NCI-H69 (cell line): ENCODE data around the gene NDUFA7.
"Not testable (repeated sequence)": the region's sequence is repeated elsewhere in the genome, so short reads cannot be mapped to it uniquely, and the experiment has no call there.

ENCODE experiments used
- DNase-seq: peaks from one replicate; lab custom pipeline; 2025; lab: John Stamatoyannopoulos, UW

Gene NDUFA7

DNA sequence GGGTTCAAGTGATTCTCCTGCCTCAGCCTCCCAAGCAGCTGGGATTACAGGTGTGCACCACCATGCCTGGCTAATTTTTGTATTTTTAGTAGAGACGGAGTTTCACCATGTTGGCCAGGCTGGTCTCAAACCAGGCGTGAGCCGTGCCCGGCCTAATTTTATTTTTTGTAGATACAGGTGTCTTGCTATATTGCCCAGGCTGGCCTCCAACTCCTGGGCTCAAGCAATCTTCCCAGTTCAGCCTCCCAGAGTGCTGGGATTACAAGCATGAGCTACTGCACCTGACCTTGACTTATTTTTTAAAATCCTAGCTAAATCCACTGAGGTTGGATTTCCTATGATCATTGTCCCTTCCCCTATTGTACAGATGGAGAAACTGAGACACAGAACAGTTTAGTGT, 20.3 kb upstream of the NDUFA7 start:
- DNase-seq: not testable (repeated sequence)

DNA sequence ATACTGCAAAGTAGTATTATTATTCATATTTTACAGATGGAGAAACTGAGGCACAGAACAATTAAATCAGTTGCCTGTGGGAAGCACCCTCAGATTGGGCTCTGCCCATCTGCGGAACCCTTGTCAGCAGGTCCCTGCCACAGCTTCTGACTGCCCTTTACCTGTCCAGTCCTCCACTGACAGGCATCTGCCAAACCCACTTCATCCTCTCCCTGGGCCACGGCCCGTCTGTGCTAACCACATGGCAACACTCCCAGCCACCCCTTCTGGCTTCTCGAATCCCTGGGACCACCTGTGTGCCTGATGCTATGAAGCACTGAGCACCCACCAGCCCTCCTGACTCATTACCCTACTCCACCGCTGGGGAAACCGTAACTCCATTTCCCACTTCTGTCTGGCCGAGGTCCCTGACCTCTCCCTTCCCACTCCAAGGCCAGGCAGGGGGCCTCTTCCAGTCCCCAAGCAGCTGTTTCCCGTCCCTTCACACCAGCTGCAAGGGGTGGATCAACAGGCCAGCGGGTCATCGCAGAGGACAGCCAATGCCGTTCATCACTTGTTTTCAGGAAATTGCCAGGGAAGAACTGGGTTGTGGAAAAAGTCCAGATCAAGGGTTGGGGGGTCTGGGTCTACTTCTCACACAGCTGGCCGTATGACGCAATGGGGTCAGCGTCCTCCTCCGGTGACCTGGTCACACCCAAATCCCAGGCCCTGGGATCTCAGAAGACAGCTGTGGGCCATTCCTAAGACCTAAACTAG, 19.3 kb upstream of the NDUFA7 start:
- DNase-seq: no peak

DNA sequence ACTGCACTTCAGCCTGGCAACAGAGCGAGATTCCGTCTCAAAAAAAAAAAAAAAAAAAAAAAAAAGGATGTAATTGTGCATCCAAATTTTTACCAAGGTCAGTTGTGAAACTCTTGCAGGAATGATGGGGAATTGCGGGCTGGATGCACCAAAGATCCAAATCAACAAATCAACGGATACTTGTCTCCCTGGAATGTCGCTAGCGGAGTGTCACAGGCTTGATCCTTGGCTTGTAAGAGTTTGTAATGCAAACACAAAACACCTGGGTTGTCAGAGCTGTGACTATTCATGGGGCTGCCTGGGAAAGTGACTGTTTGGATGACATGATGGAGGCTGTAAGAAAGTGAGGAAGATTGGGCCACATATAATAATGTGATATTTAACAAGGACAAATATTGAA, 17.7 kb upstream of the NDUFA7 start:
- DNase-seq: no peak

DNA sequence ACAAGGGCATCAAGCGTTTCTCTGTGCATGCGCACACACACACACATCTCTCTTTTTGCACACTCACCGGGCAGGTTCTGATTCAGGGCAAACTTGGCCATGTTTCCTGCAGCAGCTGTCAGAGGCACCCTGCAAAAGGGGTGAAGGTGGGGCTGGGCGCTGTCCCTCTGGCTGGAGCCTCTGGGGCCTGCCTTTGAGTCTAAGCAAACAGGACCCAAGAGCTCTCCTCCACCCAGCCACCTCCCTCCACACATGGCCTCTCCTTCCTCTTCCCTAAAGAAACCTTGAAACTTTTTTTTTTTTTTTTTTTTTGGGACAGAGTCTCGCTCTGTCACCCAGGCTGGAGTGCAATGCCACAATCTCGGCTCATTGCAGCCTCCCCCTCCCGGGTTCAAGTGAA, 16.6 kb upstream of the NDUFA7 start:
- DNase-seq: no peak

DNA sequence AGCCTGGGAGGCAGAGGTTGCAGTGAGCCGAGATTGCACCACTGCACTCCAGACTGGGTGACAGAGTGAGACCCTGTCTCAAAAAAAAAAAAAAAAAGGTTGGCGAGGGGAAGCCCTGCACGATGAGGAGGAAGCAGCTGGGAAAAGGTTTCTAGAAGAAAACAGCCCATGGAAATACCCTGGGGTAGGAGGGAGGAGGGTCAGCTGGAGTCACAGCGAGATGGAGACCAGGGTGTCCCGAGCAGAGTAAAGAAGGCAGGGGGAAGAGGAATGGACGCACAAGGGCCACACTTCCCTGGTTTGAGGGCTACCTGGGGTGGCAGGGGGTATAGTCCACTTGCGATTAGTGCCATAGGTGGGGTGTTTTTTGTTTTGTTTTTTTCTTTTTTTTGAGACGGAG, 15.5 kb upstream of the NDUFA7 start:
- DNase-seq: no peak

DNA sequence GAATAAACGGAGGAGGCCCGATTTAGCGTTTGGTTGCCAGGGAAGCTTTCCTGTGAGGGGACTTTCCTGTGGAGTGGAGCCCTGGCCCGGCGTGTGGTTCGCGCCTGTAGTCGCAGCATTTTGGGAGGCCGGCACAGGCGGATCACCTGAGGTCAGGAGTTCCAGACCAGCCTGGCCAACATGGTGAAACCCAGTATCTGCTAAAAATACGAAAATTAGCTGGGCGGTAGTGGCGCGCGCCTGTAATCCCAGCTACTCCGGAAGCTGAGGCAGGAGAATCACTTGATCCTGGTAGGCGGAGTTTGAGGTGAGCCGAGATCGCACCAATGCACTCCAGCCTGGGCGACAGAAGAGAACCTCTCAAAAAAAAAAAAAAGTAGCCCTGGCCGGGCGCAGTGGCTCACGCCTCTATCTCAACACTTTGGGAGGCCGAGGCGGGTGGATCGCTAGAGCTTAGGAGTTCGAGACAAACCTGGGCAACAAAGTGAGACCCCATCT, 14.9 kb upstream of the NDUFA7 start:
- peak; percentile 54 for DNase-seq

DNA sequence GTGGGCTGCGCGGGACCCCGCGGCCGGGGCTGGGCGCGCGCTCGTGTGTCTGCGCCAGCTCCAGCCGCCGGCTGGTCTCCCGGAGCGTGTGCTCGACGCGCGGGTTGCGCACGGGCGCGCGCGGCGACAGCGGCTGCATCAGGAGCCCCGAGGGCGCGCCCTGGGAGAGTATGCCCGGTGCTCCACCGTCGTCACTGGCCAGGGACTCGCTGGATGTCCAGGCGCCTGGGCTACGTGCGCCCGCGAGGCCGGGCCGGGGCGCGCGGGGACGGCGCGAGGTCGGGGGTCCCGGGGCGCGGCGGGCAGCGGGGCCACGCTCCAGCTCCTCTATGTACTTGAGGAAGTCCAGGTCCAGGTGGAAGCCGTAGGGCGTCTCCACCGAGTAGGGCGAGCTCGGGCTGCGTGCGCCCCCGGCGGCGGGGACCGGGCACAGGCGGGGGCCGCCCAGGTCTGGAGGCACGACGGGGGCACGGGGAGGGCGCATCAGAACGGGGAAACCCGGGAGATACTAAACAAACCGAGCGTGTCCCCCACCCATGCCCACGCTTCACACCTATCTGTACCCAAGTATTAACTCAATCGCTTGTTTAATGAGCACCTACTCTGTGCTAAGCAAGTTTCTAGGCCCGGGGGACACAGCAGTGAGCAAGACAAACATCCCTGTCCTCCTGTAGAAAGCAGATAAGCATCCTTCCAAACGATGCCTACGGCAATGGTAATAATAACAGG, 14.3 kb upstream of the NDUFA7 start:
- DNase-seq: peak; percentile 73

DNA sequence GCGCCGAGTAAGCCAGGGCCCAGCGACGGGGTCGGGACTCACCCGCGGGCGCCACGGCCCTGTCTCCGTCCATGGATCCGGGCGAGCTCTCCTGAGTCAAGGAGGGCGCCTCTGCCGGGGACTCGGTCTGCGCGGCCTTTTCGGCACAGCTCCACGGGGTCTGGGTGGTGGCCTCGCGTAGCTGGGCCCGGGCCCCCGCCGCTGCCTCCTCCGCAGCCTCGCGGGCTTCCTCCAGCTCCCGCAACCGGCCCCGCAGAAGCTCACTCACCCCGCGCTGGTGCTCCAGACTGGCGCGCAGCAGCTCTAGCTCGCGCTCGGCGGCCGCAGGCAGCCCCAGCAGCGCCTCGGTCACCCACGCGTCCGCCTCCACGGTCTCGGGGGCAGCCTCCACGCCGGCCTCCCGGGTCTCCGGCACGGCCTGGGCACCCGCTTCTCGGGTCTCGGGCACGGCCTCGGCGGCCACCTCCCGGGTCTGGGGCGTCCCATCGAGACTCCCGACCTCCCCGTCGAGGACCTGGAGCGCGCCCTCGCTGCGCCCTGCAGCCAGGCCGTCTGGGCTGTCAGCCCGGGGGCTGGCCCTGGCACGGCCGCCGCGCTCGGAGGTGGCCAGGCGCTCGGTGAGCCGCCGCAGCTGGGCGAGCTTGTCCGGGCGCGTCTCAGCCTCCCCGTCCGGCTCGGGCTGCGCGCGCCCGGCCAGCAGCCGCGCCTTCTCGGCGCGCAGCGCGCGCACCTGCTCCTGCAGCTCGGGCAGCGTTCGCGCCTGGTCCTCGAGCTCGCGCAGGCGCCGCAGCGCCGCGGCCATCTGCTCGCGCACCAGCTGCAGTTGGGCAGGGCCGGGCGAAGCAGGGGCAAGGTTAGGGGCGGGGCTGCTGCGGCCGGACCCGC, 13.5 kb upstream of the NDUFA7 start:
- peak; percentile 94 for DNase-seq

DNA sequence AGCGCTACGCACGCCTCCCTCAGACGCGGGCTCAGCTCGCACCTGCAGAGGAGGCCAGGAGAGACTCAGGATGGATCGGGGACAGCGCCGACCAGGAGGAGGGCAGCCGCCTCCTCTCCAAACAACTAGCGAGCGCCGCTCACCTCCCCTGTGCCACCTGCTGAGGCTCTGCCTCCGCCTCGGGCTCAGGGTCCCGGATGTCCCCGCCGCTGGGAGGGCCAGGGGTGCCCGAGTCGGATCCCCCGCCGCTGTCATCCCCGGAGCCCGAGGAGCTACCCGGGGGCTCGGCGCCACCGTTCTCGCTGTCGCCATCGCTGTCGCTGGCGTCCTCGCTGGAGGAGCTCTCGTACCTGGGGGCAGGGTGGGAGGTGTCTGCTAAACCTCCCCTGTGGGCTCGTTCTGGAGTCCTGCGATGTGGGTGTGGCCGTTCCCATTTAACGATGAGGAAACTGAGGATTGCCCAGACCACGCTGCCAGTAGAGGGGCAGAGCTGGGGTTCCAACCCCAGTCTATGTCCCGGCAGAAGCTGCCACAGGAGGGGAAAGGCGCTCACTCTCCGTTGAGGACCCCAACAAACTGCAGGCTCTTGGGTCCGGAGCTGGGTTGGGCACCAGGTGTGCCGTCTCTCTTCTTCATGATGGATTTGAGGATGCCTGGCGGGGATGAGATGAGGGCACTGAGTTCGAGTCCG, 12.7 kb upstream of the NDUFA7 start:
- DNase-seq: peak; percentile 70

DNA sequence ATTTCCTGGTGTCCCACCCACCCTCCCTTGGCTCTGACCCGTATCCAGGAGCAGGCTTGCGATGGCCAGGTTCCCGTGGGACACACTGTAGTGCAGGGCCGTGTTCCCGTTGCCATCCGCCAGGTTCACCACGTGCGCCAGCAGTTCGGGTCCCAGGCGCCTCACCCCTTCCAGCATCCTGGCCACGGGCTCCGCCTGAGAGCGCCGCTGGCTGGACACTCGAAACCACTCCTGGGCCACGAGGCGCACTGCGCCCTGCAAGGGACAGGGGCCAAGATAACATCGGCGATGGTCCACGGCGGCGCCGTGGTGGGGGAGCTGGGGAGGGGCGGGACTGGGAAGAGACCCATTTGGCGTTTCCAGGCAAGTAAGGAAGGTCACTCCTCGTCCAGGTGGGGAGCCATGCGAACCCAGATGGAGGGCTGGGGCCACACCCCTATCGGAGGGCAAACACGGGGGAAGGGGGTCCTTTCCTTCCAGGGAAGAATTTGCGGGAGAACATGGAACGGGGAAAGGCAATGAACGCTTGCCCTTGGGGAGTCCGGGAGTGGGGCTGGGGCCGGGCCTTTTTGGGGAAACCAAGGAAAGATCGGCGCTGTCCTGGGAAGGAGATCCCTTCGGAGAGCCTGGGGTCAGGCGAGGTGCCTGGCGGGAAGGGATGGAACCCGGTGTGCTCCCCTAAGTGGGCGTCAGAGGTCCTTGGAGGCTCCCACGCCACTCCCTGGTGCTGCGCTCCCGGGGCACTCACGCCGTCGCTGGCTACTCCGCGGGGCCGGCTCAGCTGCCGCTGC, 12.0 kb upstream of the NDUFA7 start:
- no peak for DNase-seq

DNA sequence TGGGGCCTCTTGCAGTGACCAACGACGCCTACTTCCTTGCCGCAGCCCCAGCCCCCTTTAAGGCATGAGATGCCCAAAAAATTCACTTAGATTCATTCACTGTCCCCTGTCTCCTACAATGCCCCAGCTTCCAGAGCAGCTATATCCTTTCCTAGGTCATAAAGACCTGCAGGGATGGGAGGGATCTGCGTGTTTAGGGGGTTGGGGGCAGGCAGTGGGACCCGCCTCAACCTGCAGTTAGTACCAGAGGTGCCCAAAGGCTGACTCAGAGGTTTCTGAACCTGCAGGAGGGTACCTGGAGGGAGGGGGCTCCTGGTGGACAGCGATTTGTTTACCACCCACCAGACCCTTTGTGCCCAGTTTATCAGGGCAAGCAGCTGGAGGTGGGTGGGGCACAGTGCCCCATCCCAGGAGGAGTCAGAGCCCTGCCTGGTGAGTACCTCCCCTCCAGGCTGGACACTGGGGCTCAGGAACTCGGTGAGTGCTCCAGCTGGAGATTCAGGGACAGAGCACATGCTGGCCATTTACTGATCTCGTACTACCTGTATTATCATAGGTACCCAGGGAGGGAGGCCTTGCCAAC, 10.2 kb upstream of the NDUFA7 start:
- DNase-seq: no peak

DNA sequence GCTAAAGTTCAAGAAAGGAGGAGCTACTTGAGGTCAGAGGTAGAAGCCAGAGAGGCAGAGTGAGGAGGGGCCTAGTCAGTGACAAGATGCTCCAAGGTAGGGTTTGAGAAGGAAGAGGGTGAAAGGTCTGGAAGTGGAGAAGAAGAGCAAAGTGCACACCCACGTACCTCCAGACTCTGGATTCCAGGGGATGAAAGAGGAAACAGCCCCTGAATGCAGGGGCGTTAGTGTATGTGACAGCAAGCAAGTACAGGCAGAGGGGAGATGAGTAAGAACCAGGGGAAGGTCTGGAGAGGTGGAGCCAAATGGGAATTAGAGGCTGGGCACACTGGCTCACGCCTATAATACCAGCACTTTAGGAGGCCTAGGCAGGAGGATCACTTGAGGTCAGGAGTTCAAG, 8.8 kb upstream of the NDUFA7 start:
- no peak for DNase-seq

DNA sequence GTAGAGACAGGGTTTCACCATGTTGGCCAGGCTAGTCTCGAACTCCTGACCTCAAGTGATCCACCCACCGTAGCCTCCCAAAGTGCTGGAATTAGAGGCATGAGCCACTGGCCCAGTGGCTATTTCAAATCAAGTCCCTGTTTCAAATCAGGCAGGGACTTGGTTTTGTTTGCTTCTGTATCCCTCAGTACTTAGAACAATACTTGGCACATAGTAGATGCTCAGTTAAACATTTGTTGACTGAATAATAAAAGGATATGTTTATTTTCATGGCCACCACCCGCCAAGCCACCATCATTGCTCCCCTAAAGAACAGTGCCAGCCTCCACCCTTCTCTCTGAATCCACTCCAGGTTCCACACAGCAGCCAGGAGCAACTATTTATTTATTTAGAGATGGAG, 4.3 kb upstream of the NDUFA7 start:
- DNase-seq: no peak

DNA sequence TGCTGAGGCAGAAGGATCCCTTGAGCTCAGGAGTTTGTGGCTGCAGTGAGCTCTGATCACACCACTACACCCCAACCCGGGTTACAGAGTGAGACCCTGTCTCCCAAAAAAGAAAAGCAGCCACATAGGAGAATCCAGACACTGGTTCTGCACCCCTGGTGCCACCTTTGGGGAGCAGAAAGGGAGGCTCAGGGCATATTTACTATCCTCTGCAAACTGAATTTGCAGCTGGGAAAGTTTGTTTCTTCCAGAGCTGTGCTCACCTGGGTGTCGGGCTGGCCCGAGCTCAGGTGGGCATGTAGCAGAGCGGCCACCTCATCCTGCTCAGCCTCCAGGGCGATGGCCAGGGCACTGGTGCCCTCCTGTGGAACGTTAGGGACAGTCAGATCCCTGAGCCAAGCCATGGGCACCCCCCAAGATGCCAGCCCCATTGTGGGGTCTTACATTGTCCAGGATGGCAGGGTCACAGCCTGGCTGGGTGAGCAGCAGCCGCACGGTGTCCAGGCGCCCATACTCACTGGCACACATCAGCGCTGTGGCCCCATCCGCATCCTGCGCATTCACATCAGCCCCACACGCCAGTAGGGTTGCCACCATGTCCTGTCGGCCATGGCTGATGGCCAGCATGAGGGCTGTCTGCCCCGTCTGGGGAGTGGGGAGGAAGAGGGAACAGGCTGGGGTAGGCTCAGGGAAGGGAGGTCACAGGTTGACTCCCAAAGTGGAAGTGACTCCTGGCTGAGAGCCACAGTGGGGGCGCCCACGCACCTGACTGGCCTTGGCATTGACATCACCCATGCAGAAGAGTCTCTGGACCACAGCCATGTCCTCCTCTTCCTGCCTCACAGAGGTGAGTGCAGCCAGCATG, 3.2 kb upstream of the NDUFA7 start:
- no peak for DNase-seq

DNA sequence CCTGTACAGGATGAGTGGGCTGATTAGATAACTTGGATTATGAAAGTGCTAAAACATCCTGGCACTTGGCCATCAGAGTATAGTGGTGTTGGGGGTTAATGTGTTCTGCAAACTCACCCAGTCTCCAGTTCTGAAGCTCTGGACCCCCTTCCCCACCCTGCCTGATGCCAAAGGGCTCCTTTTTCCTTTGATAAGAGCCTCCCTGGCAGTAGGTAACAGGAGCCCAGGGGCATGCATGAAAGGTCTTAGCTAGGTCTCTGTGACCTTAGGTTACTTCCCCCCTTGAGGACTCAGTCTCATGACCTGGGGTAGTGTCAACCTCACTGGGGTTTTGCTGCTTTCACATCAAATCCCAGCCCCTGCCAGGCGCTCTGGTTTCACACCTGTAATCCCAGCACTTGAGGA, 2.6 kb upstream of the NDUFA7 start:
- DNase-seq: no peak

DNA sequence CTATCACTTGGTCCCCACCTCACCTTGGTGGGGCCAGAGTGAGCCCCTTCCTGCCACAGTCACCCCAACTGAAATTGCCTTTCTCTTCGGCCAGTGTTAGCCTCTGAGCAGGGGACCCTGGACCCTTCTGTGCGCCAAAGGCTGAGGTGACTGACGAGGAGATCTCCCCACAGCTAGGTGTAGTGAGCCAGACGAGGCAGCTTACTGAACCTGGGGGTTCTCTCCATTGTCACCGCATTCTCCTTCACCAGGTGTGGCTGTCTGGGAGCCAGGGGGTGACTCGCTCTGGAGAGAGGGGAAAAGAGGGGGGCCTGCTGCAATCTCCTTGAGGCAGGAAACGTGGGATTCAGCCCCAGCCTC, 1.4 kb upstream of the NDUFA7 start:
- no peak for DNase-seq

DNA sequence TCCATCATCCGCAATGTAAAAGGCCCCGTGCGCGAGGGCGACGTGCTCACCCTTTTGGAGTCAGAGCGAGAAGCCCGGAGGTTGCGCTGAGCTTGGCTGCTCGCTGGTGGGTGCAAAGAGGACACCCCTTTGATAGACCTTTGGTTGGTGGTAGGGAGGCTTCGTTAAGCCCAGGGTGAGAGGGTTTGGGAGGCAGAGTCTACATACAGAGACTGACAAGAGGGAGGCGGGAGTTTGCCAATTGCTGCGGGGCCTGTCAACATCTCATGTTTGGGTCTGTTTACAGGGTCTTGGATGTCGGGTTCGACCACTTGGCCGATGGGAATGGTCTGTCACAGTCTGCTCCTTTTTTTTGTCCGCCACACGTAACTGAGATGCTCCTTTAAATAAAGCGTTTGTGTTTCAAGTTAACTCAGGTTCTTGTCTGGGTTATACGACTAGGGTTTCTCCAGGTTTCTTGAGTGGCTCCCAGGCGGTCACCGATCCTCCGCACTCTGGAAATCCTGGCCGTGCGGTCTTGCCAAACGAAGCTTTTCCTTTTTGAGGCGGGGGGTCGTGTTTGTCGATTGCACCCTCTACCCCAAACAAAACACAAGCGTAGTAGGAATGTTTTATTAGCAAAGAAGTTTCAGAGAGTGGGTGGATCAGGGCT, 937 bp upstream of the NDUFA7 start:
- DNase-seq: no peak

DNA sequence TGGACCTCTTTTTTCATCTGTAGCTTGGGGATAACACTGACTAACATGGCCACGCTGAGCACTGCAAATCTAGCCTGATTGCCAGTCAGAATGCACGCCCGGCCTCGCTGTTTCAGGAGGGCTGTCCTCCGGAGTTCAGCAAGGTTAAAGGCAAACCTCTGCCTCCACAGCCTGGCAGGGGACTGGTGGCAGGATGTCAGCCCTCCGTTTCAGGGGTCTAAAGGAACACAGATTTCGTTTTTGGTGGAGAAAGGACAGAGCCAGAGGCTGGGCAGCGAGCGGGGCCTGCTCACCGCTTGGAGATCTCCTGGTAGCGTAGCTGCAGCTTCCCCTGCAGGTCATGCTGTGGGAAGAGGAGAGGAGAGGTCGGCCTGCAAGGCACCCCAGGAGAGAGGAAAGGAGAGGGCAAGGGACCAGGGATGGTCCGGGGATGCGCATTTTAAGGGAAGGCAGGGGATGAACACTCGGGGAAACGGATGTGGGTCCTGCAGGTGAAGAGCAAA, 560 bp downstream of the NDUFA7 start:
- peak; percentile 46 for DNase-seq
